Stimulated activated CD8-positive, alpha-beta memory T cell treated with anti-CD3 and anti-CD28 coated beads, Interleukin-12 subunit alpha, Interleukin-12 subunit beta, amount 100 ng/mL, for 24 hours (primary cell): Measurements from ENCODE around the gene LINC01488.

Experiments used
- DNase-seq: peaks from one replicate; pipeline ENCODE4 v3.0.0-alpha.2; 2020; ENCODE audit errors: extremely low read depth

Gene LINC01488

GRCh38 chr11:69445131-69445470 is 36.4 kb upstream of the LINC01488 start:
- no peak for DNase-seq

DNA sequence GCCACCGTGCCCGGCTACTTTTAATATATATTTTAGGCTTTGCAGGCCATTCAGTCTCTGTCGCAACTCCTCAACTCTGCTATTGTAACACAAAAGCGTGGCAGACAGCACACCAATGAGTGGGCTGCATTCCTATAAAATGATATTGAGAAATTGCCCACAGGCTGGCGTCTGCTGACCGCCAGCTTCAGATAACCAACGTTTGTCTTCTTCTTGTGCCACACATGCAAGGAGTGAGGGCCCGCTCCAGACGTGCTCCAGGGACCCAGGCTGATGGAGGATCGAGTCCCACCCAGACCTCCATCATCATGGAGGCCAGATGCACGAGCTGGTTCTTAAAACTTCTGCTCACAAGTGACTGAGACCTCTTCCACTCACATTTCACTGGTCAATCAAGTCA is 35.4 kb upstream of the LINC01488 start:
- no peak for DNase-seq

GRCh38 chr11:69447786-69448185 is 33.7 kb upstream of the LINC01488 start:
- DNase-seq = no peak

DNA sequence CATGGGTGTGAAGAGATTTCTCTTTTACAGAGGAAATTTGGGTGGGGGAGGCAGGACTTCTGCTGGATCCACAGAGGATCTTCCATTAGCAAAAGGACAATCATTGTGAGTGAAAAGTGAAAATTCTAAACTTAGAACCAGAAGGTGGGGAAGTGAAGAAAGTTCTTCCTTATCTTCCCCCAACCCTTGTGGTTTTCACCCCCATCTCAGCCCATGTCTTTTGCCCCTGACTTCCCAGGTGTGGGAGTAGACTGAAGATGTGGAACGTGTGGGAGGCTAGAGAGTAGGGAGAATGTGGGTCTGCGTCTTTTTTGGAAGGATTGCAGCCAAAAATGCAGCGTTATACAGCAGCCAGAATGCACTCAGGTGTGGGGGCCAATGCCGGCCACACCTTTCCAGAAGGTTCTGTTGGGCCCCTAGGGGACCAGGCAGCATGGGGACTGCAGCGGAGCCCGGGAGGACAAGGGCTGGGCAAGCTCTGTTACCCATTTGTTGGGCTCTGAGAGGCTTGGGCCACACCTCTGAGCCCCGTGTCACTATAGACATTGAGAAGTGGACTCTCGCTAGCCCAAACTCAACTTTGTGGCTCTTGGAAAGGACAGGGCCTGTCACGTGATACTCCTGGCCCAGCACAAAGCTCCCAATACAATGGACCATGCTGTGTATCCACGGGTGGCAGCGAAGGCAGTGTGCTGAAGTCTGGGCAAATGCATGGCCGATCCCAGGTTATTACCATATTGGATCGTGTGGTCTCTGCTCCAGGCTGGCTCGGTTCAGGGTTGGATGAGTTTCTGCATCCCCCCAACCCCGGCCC is 32.8 kb upstream of the LINC01488 start:
- no peak for DNase-seq

GRCh38 chr11:69449320-69450063 is 32.0 kb upstream of the LINC01488 start:
- DNase-seq = no peak

DNA sequence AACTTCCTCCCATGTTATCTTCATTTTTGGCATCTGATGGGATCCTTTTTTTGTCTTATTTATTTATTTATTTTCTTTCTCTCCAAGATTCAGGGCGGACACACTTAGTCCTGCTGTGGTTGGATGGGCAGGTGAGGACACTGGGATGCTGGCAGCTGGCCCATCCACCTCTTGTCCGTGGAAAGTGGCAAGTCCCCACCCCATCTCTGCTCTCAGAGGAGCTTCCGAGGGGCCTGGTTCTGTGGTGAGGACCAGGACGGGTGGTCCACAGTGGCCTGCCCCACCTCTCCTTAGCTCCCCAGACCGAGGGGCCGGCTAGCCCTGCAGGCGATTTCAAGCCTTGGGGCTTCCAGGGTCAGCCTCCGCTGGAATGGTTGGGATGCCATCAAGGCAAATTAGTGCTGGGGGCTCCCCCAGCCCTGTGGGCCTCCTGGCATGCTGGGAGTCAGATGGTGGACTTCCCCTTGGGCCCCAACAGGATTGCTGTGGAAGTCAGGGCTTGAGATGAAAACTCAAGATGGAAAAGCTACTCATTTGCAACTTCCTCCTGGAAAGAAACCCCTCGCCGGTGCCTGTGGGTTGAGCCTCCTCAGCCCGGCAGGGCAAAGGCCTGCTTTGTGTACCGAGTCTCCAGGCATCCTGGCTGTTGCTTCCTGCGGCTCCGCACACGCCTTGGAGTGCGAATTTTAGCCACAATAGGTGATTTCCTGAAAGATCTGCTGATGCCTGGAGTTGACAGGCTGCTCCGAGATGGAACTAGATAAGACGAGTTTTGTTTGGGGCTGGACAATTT is 31.2 kb upstream of the LINC01488 start:
- no peak for DNase-seq

DNA sequence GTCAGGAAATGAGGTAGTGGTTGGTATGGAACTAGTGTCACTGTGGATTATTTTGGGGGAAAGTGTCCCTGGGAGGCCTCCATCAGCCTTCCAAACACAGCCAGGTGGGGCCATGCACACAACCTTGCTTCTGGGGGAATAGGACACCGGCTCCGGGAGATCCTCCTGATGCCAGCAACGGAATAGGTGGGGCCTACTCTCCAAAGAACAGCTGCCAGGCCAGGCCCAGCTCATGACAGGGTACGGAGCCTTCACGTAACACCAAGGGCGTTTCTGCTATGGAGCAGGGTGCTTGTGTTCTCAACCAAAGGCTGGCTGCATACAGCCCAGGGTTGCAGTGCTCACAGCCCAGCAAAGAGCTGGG is 30.6 kb upstream of the LINC01488 start:
- no peak for DNase-seq

GRCh38 chr11:69451289-69451688 is 30.2 kb upstream of the LINC01488 start:
- DNase-seq = no peak

GRCh38 chr11:69452206-69452987 is 29.1 kb upstream of the LINC01488 start:
- DNase-seq = no peak

DNA sequence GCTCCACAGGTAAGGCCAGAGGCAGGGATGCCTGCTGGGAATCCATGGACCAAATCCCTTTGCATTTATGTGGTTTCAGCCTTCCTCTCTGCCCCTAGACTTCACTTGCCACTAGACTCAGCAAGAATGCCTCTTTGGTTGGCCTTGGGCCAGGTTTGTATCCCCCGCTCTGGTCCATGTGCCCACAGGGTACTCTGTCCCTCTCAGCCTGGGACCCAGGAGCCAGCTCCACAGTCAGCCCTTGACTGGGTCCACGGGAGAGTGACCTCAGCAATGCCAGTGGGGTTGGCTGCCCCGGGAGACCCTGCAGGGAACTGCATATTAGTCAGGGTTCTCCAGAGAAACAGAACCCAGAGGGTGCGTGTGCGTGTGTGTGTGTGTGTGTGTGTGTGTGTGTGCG is 28.3 kb upstream of the LINC01488 start:
- DNase-seq = no peak

DNA sequence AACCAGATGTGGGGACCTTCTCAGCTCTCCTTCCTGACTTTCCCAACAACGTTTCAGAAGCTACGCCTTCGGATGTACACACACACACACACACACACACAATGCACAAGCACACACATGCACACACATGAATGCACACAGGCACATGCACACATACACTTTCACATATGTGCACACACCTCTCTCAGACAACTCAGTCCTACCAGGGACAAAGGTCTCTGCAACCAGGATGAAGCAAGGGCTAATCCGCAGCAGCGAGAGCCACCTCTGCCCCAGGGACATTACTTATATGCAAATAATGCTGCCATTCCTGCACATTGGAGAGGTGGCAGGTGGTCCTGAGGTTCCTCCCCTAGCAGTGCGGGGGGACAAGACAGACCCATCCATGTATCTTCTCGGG is 27.4 kb upstream of the LINC01488 start:
- DNase-seq = no peak

DNA sequence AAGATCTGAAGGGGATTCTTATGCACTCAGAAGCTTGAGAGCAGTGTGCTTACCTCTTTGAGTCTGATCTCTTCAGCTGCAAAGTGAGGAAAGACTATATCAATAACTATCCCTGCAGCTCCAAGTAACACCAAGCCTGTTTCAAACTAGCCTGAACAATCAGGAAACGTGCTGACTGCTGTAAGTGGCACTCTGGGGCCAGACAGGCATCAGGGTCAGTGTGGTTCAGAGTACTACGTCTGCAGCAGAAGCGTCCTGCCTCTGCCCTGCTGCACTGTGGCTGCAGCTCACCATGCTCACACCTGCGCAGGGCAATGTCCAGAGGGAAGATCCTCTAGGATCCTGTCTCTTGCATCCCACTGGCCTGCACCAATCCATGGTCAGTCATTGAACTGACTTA is 25.5 kb upstream of the LINC01488 start:
- DNase-seq = no peak

DNA sequence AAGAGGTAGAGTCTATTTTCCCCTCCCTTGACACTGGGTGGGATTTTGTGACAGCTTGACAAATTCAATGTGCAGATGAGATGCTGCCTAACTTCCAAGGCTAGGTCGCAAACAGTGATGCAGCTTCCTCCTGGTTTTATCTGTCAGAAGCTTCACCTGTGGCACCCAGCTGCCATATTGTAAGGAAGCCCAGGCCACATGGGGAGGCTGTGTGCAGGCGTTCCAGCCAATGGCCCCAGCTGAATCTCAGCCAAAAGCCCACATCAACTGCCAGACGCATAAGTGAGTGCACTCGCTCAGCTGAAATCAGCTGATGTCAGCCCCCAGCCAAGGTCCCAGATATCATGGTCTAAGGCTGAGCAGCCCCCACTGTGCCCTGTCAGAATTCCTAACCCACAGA is 24.8 kb upstream of the LINC01488 start:
- no peak for DNase-seq

DNA sequence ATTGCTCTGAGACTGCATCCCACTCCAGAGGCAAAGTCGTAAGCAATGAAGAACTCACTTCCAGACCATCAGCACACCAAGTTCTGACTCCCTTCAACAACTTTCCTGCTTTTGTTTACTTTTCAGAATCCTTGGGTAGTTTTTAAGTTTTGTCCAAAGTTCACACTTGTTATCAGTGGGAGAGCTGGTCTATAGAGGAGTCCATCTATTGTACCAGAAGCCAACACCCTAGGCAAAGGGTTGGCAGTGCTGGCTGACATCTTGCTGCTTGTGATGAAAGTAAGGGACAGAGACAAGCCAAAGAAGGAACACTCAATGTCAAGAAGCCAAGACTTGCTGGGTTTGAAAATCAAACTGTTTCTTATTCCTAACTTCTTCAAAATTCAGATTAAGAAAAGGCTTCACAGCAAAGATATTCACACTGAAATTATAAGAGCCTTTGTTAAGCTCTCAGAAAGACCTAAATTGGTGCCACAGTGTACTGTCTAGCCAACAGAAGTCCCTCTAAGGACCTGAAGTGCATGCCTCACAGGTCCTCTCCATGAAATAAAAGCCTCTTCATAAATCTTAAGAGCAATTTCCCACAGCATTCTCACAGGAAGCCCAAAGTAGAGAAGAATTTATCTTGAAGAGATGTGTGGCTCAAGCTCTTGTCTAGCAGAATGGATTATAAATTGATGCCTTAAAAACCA is 21.5 kb upstream of the LINC01488 start:
- no peak for DNase-seq

DNA sequence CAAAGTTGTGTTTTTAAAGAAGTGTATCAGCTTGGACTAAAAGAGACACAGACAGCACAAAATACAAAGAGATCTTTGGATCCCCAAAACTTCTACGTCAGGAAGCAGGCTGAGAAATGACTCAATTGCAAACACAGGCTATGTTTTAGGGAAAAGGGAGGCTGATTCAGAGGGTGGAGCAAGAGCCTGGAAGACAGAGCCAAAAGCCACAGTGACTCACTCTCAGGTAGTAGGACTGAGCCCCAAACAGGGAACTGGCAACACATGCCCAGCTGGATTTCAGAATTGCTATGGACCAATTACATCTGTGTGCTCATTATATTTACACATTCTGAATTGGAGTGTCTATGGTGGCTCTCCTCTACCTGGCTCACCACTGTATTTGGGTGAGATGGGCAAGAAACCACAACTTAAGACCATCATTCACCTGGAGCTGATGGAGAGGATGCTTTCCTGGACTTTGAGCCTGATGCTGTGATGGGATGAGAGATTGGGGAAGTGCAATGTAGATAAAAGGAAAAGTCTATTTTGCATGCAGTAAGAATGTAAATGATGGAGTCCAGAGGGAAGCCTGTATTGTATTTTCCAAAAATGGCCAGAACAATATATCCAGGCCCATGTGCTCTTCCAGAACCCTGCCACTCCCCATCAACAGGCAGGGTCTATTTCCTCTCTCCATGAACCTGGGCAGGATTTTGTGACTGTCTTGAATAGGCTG is 20.8 kb upstream of the LINC01488 start:
- no peak for DNase-seq

DNA sequence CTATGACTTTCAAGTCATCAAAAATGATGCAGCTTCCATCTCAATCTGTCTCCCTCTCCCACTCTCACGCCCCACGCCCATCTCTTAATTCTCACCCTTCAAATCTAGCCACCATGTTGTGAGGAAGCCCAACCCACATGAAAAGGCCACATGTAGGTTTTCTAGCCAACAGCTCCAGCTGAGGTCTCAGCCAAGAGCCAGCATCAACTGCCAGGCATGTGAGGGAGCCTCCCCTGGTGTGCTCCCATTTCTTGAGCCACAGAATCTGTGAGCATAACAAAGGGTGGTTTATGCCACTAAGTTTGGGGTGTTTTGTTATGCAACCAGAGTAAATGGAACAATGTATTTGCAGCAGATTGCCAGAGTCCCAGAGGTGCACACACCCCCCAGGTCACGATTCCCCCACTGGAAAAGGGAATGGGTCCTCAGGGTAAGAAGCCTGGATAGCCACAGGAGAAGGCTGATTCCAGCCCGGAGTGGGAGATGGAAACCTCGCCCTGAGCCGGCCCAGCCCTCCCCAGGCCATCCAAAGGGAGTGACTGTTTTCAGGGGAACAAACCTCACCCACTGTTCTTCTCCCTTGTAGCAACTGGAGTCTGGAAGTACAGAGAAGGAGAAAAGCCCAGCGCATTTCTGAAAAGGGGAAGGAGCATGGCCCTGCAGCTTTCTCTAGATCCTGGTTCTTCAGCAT is 20.0 kb upstream of the LINC01488 start:
- no peak for DNase-seq

- DNase-seq = no peak
Observed at GRCh38 chr11:69462106-69462951, 19.1 kb upstream of the LINC01488 start.

DNA sequence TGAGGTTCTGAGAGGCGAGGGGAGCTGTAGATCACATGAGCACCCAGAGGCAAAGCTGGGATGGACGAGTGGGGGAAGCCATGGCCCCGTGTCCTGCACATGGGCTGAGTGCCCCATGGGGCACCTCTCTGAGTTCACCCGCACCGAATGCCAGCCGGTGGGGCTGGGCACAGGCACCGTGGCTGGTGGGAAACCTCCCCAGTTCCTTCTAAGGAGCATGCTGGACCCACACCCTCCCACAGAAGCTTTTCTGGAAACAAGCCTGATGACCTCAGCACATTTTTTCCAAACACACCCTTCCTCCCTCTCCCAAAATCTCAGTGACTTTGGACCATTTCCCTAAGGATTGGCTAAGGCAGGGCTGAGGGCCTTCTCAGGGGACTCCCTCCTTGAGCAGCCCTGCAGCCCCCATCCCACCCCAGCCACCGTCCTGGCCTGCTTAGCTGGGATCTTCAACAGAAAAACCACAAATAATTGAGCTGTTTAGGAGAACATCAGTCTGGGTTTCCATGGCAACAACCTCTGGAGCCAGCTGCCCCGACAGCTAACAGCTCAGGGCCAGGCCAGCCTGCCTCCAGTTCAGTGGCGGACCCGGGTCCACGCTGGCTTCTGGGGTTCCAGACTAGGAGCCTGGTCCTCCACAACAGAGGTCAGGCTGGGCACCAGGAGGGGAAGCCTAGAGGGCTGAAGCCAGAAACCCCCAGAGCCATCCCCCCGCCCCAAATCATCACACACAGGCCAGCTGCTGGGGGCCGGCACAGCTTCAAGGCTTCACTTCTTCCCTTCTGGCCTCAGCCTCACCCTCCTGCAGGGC is 18.1 kb upstream of the LINC01488 start:
- no peak for DNase-seq
